ENCODE data around the gene CMSS1. TPM values are rescaled to one million over a fixed set of nuclear protein-coding genes. Genes with fewer than 3 reads are reported as not detected.

CMSS1 gene
- total RNA-seq, 1 experiment from 2014 or later: 70.6 TPM

DNA sequence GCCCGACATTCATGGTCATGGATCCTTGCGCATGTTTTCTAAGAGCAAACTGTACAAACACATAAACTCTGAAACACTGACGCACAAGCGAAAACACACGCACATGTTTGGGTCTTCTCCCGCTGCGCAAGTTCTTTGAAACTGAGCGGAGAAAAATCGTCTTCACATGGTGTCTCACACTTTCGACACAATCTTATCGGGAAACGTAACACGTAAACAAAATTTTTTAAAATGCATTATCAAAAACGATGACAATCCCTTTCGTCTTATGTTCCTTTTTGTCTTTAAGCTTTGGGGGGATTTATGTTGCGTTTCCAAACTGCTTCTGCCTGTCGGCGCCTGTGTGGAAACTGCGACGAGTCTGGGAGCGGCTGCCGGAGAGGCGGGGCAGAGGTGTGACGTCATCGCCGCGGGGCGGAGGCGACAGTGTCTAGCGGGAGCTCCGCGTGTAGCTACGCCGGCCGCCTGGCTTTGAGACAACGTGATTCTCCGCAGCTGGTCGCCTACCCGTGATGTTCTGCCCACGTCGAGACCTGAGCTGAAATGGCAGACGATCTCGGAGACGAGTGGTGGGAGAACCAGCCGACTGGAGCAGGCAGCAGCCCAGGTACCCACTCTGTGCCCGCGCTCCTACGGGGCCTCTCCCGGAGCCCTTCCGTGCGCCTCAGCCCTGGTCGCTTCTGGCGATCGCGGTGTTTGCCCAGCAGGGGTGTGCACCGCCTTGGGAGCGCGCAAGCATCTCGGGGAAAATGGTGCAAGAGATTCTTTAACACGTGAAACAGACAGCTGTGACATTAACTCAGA lies at the start of gene CMSS1 (continued):
- TF ChIP-seq, protein P1, sequence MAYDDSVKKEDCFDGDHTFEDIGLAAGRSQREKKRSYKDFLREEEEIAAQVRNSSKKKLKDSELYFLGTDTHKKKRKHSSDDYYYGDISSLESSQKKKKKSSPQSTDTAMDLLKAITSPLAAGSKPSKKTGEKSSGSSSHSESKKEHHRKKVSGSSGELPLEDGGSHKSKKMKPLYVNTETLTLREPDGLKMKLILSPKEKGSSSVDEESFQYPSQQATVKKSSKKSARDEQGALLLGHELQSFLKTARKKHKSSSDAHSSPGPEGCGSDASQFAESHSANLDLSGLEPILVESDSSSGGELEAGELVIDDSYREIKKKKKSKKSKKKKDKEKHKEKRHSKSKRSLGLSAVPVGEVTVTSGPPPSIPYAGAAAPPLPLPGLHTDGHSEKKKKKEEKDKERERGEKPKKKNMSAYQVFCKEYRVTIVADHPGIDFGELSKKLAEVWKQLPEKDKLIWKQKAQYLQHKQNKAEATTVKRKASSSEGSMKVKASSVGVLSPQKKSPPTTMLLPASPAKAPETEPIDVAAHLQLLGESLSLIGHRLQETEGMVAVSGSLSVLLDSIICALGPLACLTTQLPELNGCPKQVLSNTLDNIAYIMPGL (CRISPR knock-in tag; IDR thresholded peaks at IDR 0.05): 0 out of 2 replicates have a peak, but pooled peaks have one; percentile 36
- TF ChIP-seq, protein P2, sequence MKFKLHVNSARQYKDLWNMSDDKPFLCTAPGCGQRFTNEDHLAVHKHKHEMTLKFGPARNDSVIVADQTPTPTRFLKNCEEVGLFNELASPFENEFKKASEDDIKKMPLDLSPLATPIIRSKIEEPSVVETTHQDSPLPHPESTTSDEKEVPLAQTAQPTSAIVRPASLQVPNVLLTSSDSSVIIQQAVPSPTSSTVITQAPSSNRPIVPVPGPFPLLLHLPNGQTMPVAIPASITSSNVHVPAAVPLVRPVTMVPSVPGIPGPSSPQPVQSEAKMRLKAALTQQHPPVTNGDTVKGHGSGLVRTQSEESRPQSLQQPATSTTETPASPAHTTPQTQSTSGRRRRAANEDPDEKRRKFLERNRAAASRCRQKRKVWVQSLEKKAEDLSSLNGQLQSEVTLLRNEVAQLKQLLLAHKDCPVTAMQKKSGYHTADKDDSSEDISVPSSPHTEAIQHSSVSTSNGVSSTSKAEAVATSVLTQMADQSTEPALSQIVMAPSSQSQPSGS (CRISPR knock-in tag; IDR thresholded peaks at IDR 0.05; ENCODE audit: borderline replicate concordance, low read depth): no peak
- TF ChIP-seq, protein P3, sequence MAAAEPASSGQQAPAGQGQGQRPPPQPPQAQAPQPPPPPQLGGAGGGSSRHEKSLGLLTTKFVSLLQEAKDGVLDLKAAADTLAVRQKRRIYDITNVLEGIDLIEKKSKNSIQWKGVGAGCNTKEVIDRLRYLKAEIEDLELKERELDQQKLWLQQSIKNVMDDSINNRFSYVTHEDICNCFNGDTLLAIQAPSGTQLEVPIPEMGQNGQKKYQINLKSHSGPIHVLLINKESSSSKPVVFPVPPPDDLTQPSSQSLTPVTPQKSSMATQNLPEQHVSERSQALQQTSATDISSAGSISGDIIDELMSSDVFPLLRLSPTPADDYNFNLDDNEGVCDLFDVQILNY (CRISPR knock-in tag; IDR thresholded peaks at IDR 0.05): no peak
- TF ChIP-seq CREM (CRISPR knock-in tag; IDR thresholded peaks at IDR 0.05) (peak; percentile 94), ZNF121 (CRISPR knock-in tag; IDR thresholded peaks at IDR 0.05) (no peak), SMAD3 (CRISPR knock-in tag; IDR thresholded peaks at IDR 0.05; ENCODE audit: borderline replicate concordance) (no peak), NFYB (CRISPR knock-in tag; conservative IDR thresholded peaks at IDR 0.05; ENCODE audit: low read depth) (no peak), EMX1 (CRISPR knock-in tag; IDR thresholded peaks at IDR 0.05) (no peak)
- TF ChIP-seq, protein P4, sequence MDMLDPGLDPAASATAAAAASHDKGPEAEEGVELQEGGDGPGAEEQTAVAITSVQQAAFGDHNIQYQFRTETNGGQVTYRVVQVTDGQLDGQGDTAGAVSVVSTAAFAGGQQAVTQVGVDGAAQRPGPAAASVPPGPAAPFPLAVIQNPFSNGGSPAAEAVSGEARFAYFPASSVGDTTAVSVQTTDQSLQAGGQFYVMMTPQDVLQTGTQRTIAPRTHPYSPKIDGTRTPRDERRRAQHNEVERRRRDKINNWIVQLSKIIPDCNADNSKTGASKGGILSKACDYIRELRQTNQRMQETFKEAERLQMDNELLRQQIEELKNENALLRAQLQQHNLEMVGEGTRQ (CRISPR knock-in tag; IDR thresholded peaks at IDR 0.05): no peak
- TF ChIP-seq, protein P5, sequence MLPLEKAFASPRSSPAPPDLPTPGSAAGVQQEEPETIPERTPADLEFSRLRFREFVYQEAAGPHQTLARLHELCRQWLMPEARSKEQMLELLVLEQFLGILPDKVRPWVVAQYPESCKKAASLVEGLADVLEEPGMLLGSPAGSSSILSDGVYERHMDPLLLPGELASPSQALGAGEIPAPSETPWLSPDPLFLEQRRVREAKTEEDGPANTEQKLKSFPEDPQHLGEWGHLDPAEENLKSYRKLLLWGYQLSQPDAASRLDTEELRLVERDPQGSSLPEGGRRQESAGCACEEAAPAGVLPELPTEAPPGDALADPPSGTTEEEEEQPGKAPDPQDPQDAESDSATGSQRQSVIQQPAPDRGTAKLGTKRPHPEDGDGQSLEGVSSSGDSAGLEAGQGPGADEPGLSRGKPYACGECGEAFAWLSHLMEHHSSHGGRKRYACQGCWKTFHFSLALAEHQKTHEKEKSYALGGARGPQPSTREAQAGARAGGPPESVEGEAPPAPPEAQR (CRISPR knock-in tag; IDR thresholded peaks at IDR 0.05): no peak

DNA sequence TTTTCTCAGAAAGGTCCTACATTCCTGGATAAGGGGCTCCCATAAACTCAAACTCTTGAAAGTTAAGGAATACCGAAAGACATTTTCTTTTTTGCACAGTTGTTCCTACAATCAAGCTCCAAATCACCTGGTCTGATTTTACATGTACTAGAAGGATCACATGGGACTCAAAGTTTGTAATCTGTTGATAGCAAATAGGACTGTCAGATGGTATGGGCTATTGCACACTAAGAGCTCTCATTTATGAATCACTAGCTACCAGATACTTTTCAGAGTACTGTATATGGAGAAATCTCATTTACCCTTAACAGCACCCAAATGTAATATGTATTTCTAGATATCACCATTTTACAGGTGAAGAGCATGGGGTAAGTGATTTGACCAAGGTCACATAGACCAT lies 49.5 kb upstream of the CMSS1 start:
- ATAC-seq (no peak), DNase-seq (ENCODE audit: low spot score) (no peak)
- CTCF ChIA-PET: no interaction called here

DNA sequence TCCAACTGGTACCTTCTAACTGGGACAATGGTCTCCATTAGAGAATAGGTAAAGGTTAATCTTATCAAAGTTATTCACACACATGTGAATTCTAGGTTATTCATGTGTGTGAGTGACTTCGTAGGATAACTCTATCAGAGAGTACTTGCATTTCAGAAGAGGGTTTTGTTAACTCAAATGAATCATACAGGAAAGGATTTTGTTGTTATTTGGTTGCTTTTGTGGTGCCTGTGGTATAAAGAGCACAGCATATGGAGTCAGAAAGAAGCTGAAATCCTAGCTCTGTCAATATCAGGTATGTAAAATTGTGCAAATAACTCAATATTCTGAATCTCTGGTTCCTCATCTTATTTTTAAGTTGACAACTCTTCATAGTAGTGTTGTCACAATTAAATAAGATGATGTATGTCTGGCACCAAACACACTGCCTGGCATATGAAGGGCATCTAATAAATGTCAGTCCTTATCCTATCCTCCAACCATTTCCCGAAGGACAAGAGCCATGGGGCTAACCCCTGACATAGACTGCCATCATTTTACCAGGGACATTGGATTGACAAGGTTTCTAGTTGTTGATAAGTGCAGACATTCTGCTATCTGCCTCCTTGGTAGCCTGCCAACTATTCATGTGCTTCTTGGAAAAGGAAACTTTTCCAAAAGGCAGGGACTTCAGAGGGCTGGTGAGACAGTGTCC lies 48.7 kb upstream of the CMSS1 start:
- Mint-ChIP-seq H3K27me3 (ENCODE audit: low read depth) (no peaks in the 10 kb centered on the region), H3K27ac (no peak overlapping the region), H3K4me1 (peaks cover 16% of the 10 kb centered on the region), H3K9me3 (no peaks in the 10 kb centered on the region), H3K4me3 (no peak overlapping the region), H3K36me3 (no peaks in the 10 kb centered on the region)
- ATAC-seq (no peak), DNase-seq (ENCODE audit: low spot score) (no peak)
- ChIA-PET POLR2A (no interaction called here), CTCF (no interaction called here)
- TF ChIP-seq, protein P6, sequence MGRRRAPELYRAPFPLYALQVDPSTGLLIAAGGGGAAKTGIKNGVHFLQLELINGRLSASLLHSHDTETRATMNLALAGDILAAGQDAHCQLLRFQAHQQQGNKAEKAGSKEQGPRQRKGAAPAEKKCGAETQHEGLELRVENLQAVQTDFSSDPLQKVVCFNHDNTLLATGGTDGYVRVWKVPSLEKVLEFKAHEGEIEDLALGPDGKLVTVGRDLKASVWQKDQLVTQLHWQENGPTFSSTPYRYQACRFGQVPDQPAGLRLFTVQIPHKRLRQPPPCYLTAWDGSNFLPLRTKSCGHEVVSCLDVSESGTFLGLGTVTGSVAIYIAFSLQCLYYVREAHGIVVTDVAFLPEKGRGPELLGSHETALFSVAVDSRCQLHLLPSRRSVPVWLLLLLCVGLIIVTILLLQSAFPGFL (CRISPR knock-in tag; IDR thresholded peaks at IDR 0.05; ENCODE audit: borderline replicate concordance): no peak
- no peak for TF ChIP-seq SMAD4 (CRISPR knock-in tag; IDR thresholded peaks at IDR 0.05)
- TF ChIP-seq, protein P7, sequence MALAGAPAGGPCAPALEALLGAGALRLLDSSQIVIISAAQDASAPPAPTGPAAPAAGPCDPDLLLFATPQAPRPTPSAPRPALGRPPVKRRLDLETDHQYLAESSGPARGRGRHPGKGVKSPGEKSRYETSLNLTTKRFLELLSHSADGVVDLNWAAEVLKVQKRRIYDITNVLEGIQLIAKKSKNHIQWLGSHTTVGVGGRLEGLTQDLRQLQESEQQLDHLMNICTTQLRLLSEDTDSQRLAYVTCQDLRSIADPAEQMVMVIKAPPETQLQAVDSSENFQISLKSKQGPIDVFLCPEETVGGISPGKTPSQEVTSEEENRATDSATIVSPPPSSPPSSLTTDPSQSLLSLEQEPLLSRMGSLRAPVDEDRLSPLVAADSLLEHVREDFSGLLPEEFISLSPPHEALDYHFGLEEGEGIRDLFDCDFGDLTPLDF (CRISPR knock-in tag; IDR thresholded peaks at IDR 0.05): no peak
- TF ChIP-seq, protein P8, sequence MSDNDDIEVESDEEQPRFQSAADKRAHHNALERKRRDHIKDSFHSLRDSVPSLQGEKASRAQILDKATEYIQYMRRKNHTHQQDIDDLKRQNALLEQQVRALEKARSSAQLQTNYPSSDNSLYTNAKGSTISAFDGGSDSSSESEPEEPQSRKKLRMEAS (CRISPR knock-in tag; IDR thresholded peaks at IDR 0.05): no peak
- no peak for TF ChIP-seq NR2C2 (CRISPR knock-in tag; IDR thresholded peaks at IDR 0.05)
- TF ChIP-seq, protein P9, sequence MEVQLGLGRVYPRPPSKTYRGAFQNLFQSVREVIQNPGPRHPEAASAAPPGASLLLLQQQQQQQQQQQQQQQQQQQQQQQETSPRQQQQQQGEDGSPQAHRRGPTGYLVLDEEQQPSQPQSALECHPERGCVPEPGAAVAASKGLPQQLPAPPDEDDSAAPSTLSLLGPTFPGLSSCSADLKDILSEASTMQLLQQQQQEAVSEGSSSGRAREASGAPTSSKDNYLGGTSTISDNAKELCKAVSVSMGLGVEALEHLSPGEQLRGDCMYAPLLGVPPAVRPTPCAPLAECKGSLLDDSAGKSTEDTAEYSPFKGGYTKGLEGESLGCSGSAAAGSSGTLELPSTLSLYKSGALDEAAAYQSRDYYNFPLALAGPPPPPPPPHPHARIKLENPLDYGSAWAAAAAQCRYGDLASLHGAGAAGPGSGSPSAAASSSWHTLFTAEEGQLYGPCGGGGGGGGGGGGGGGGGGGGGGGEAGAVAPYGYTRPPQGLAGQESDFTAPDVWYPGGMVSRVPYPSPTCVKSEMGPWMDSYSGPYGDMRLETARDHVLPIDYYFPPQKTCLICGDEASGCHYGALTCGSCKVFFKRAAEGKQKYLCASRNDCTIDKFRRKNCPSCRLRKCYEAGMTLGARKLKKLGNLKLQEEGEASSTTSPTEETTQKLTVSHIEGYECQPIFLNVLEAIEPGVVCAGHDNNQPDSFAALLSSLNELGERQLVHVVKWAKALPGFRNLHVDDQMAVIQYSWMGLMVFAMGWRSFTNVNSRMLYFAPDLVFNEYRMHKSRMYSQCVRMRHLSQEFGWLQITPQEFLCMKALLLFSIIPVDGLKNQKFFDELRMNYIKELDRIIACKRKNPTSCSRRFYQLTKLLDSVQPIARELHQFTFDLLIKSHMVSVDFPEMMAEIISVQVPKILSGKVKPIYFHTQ (CRISPR knock-in tag; IDR thresholded peaks at IDR 0.05): no peak

More for the DNA sequence above, 49.5 kb upstream of the CMSS1 start:
- H3K4me3 Mint-ChIP-seq: no peak overlapping the region
- H3K9me3 Mint-ChIP-seq: no peaks in the 10 kb centered on the region
- POLR2A ChIA-PET: no interaction called here
- H3K27ac Mint-ChIP-seq: no peak overlapping the region
- peaks cover 16% of the 10 kb centered on the region for H3K4me1 Mint-ChIP-seq
- H3K36me3 Mint-ChIP-seq: no peaks in the 10 kb centered on the region
- H3K27me3 Mint-ChIP-seq (ENCODE audit: low read depth): no peaks in the 10 kb centered on the region
- TF ChIP-seq, protein P10, sequence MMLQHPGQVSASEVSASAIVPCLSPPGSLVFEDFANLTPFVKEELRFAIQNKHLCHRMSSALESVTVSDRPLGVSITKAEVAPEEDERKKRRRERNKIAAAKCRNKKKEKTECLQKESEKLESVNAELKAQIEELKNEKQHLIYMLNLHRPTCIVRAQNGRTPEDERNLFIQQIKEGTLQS (CRISPR knock-in tag; conservative IDR thresholded peaks at IDR 0.05): no peak
- TF ChIP-seq TCF7 (CRISPR knock-in tag; IDR thresholded peaks at IDR 0.05; ENCODE audit: low read depth): no peak
